GM18907 (cell line): Measurements from ENCODE around the gene OGG1.
"Not testable (repeated sequence)": the region's sequence is repeated elsewhere in the genome, so short reads cannot be mapped to it uniquely, and the experiment has no call there.

Source experiments
- ATAC-seq: cut with Tn5 transposase; IDR thresholded peaks from one replicate; pipeline ENCODE4 v1.9.1; 2021; ENCODE audit warnings: mild to moderate bottlenecking, moderate library complexity; ENCODE audit not compliant: unreplicated experiment

The OGG1 gene

DNA sequence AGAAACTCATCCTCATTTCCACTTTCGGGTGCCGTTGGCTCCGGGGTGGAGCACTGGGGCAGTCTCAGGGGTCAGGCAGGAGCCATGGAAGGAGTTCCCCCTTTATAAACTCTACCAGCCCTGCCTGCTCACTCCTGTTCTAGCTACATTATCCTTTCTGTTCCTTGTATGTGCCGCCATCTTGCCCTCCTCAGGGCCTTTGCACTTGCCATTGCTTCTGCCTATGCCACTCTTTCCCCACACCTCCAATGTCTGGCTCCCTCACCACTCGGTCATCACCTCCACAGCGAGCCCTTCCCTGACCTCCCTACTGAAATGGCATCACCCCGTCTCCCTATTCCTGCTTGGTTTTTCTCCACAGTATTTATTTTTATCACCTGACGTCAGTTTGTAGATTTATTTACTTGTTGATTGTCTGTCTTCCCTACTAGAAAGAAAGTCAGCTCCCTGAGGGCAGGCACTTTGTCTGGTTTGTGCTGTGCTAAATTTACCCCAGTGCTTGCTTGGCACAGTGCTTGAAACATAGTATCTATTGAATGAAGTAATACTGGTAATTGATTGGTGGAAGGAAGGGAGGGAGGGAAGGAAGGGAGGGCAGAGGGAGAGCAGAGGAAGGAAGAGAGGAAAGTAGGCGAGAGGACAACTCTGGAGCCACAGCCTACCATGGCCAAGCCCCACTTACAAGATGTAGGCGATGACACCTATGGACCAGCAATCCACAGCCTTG, 11.2 kb downstream of the OGG1 start:
- ATAC-seq, result no peak

DNA sequence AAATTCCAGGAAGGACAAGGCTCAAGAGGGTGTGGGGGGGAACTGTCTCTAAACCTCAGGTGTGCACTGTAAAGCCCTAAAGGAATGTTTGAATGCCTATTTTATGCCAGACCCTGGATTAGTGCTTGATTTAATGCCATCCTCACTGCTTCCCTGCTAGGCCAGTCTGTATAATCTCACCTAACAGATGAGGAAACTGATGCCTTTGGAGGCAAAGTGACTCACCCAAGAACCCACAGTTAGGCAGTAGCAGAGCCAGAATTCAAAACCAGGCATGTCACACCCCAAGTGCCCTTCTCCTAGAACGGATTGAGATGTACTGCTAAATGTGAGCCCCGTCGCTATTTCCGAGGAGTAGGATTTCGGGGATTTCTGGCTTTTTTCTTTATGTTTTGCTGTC, 12.2 kb downstream of the OGG1 start:
- ATAC-seq, result no peak

DNA sequence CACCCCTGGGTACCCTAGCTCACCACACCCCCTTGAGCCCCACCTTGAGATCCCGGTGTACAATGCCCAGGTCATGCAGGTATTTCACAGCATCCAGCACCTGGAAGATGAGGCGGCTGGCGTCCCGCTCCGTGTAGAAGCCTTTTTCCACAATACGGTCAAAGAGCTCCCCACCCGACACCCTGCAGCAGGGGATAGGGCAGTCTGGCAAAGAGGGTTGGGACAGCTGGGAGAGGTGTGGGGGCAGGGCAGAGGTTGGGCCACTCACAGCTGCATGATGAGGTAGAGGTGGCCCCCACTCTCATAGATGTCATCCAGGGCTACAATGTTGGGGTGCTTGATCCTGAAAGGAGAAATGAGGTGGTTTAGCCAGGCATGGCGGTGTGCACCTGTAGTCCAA, 13.1 kb downstream of the OGG1 start:
- ATAC-seq, result no peak

DNA sequence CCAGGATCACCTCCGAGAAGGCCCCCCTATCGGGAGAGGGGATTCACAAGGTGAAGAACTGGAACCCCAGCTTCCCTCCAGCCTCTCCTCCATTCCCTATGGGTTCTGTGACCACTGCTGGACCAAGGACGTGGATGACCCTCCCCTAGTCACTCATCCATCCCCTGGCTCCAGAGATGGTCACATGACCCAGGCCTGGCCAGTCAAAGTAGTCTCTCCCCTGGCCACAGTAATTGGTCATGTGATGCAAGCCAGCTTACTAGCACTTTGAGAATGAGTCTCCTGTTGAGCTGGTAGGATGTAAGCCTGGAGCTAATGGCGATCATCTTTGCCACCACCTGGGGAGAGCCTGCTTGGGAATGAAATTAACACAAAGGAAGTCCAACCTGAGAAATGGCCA, 16.1 kb downstream of the OGG1 start:
- no peak for ATAC-seq

DNA sequence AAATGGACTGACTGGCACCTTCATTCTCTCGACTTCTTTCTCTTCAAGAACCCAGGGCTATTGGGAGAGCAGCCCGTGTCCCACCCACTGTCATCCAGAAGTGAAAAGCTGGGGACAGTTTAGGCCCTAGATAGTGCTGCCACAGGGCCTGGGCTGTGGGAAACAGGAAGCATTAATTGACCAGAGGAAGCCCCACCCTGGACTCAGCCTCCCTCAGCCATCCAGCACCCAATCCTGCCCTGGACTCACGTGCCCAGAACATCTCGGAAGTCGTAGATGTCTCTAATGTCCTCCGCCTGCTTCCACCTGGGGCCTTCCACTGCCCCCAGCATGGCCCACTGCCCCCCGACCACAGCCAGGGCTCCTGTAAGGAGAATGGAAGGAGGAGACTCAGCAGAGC, 17.7 kb downstream of the OGG1 start:
- no peak for ATAC-seq

DNA sequence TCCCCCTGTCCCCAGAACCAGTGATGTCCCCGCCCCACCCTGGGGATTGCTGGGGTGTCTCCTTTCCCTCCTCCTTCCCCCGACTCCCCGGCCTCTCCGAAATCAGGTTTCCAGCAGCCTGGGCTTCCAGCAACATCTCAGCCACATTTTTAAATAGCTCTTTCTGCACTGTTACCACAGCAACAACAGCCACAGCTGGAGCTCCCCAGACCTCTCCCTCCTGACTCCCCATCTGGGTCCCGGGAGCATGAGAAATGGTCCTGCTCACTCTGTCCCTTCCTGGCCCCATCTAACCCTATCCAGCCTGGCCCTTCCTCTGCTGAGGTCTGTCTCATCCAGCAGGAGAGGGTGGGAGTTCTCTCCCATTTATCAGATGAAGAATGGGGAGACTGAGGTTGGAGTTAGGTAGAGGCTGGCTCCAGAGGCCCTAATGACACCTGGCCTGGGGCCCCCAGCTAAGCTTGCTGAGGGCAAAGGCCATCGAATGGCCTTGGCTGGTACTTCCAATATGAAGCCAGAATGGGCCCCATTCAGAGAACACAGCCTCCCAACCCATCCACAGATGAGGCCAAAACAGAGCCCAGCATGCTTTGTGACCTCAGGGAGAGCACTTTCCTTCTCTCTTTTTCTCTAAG, 18.5 kb downstream of the OGG1 start:
- no peak for ATAC-seq

DNA sequence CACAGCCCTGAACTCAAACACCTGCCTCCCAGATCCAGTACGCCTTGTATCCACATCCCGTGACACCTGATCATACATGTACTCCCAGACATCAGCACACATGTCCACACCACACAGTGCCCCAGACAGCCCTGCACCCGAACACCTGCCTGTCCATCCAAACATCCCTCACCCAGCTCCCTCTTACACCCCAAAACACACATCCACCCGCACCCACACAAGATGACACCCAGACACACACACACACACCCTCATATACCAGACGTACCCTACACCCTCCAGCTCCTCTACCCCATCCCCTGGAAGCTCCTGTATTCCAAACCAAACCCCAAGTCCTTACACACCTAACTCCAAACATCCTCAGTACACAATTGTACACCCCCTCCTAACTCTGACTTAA, 19.3 kb downstream of the OGG1 start:
- no peak for ATAC-seq

DNA sequence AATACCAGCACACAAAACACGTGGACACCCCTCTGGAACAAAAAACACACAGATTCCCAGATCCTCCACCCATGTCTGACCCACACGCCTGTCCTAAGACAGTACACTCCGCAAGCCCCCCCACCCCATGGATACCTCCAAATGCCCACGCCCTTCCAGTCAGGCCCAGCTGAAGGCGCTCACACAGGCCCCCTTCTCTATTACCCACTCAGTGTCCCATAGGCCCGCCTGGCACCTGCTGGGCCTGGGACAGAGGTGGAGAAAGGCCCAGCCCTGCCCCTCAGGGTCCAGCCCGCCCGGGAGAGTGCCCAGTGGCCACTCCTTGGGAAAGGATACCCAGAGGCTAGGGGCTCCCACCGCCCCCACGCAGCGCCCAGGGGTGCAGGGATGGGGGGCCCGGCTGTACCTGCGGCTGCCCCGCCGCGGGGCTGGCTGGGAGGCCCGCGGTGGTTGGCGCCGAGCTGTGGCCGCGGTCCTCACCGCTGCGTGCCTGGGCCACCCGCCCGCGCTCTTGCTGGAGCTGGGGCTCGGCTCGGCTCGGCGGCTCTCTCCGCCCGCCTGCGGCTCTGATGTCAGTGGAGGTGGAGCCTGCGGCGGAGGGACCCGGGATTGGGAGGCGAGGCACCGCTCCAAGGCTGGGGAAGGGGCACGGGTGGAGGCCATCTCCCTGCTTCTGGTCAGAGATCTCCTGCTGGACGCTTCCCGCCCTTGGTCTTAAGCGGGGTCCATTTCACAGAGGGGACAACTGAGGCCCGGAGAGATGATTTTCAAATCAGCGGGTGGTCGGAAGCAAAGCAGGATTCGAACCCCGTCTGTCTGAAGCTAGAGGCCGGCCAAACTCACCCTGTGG, 19.9 kb downstream of the OGG1 start, which contains the start of gene CAMK1:
TSS of gene CAMK1 (minus strand) at position 522 of the 850 bp plus-strand sequence. CDS start 2,198 bp downstream, outside the sequence.
- ATAC-seq, result no peak

DNA sequence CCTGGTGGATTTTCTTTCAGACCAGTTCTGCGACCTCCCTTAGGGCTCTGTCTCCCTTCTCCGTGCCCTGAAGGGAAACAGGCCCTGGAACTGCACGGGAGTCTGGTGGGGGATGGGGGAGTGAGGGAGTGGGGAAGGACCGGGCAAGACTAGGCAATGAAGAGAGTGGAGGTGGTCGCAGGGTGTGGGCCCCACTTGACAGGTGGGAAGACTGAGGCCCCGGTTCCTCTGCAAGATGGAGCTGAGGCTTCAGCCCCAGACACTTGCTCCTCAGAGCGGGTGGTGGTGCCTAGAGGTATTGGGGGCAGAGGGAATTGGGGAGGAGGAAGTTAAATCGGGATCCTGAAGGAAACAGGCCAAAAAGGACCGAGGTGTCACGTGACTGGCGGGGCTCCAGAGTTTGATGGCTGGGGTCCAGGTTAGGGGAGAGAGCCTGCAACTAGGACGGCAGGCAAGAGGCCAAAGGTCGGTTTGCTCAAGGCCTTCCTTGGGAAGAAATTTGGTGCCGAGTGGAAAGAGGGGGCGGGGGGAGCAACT, 20.6 kb downstream of the OGG1 start:
- no peak for ATAC-seq

DNA sequence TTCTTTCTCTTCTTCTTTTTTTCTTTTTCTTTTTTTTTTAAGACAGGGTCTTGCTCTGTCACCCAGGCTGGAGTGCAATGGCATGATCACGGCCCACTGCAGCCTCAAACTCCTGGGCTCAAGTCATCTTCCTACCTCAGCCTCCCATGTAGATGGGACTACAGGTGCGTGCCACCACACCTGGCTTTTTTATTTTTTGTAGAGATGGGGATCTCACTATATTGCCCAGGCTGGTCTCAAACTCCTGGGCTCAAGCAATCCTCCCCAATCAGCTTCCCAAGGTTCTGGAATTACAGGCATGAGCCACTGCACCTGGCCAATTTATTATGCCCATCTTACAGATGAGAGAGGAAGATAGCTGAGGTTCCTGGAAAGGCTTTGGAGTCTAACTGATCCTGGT, 21.3 kb downstream of the OGG1 start:
- ATAC-seq, result not testable (repeated sequence)

DNA sequence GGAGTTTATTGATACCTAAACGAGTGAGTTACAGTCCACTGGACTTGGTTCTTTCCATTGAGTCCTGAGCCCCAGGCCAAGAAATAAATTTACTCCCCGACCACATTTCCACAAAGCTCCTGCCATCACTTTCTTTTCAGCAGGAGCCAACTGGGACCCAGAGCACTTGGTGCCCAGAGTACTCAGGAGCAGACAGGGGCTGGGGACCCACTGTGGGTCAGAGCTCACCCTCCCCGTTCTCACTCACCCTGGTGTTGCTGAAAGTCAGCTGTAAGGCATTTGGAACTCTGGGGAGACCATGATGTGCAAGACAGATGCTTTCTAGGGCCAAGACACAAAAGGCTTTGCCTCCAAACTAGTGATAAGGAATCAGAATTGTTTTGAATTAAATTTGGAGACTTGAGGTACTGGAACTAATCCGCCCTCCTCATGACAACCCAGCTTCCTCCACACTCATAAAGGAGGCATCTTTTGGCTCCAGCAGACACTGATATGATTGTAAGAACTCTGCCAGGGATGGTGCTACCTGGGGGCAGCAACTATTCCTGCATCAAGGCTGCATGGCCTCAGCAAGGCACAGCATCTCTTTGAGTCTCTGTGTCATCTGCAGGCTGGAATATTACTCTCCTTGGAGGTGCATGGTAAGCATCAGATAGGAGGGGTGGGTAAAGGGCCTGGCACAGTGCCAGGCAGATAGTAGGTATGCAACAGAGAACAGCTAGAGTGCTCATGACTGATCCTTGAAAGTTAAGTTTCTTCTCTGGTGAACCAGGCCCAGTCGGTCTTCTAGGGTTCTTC, 27.3 kb downstream of the OGG1 start:
- ATAC-seq, result no peak

DNA sequence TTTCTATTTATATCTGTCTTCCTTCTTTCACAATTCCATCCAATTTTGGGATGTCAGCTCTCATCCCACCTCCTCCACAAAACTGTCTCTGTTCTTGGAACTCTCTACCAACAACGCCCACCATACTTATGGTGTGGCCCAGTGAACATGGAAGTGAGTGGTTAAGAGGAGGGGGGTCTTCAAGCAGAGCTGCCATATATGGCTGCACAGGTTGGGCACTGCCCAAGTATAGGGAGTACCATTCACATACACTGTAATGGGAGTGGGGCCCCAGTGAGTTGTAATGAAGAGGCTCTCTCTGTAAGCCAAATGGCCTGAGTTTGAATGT, 27.9 kb downstream of the OGG1 start:
- no peak for ATAC-seq

DNA sequence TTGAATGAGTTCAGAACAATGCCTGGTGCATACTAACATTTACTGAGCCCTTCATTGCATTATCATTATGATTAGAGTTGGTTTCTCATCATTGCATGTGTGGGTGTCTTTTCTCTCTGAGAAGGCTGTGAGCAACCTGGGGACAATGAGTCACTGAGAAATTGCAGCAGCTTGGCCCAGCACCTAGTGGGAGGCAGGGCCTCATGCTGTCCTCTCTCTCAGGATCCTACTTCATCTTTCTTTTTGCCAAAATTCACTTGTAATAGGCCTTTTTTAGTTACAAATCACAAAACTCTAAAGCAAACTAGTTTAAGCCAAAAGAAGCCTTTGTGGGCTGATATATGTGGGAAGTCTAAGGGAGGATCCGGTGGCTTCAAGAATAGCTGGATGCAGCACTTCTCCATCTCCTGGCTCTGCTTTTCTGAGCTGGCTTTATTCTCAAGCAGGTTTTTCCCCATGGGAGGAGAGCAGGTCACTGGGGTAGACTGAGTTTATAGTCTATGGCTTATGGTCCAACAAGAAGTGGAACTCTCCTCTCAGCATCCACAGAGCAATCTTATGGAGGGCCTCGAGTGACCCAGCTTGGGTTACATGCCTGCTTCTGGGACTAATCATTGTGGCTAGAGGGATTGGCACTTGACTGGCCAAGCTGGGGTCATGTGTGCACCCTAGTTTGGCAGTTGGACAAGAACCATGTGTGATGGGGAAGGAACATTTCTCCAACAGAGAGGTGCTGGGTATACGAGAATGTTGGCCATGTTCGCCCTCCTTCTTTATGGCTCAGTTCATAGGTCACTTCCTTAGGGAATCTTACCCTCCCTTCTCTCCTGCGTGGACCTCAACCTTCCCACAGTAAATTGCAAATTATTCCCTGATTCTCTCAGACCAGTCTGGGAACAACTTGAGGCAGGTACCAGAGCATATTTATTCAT, 28.7 kb downstream of the OGG1 start:
- no peak for ATAC-seq

DNA sequence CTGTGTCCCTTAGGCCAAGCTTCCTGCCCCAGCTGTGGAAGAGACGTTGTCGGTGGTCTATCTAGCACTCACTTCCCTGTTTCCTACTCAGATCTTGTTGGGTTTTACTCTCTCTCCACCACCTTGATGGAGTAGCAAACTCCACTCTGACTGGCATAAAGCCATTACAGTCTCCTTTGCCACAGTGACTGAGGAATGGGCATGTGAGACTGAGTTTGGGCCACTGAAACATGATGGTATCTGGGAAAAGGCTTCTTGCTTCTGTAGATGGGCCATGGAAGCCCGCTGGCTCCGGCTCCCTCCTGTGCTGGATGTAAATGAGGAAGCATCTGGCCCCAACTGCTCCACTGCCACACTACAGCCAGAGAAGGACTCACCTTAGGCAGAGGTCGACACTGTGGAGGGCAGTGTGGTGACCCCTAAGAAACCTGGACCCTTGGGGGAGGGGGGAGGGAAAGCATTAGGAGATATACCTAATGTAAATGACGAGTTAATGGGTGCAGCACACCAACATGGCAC, 29.4 kb downstream of the OGG1 start:
- no peak for ATAC-seq

DNA sequence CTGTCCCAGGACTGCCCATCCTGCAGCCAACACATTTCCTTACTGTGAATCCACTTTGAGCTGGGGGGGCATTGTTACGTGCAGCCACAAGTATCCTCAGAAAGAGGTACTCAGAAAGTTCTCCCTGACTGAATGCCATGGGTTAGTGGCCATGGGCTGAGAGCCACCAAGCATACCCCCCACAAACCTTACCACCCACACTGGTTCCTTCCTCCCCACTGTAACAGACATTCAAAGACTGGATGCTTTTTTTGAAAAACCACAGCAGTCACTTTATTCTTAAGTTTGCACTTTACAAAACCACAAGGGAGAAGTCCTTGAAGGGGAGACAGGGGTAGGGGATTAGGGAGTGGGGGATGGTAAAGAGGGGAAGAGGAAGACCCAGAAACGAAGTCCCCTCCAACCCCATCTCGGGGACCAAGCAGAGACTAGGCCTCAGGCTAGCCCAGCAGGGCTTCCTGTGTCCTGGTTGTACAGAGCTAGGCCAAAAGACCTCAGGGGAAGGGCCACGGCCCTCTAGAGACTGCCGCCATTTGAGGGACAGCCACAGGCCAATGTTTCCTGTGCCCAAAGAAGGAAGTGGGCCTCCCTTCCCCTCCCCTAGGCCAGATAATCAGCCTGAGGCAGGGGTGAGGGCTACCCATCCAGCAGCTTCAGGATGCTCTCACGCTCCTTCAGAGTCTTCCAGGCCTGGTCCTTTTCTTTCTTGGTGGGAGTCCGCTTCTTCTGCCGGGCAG, 30.1 kb downstream of the OGG1 start:
- ATAC-seq, result peak; percentile 68

DNA sequence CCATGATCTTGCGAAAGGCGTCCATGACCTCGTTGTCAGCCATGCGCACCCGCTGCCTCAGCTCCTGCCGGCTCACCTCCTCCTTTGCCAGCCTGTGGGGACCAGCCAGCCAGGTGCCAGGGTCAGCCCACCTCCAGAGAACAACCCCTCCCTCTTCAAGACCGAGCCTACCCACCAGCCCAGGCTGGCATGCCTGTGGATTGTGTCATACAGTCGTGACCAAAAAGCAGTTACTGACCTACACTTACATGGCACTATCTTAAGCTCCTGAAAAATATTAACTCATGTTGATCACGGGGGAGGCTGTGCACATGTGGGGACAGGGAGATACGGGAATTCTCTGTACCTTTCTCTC, 30.7 kb downstream of the OGG1 start:
- no peak for ATAC-seq

DNA sequence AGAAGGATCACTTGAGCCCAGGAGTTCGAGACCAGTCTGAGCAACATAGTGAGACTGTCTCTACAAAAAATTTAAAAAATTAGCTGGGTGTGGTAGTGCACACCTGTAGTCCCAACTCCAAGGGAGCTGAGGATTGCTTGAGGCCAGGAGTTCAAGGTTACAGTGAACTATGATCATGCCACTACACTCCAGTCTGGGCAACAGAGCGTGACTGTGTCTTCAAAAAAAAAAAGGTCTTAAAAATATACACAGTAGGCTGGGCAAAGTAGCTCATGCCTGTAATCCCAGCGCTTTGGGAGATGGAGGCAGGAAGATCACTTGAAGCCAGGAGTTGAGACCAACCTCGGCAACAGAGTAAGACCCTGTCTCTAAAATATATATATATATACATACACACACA, 31.2 kb downstream of the OGG1 start:
- ATAC-seq, result no peak

DNA sequence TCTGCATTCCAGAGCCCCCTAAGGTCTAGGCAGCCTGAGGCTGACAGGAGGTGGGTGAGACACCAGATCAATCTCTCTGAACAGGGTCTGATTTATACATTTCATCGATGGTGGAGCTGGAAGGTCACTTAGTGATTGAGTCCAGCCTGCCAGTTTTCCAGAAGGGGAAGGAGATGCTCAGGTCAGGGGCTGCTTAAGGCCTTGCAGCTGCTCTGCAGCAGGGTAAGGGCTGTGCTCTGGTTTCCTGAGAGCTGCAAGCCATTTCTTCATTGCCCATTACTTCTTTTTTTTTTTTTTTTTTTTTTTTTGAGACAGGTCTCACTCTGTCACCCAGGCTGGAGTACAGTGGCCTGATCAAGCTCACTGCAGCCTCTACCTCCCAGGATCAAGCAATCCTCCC, 31.8 kb downstream of the OGG1 start:
- no peak for ATAC-seq
